OCI-LY7 (cell line): ENCODE data around the gene ATF2. TPM values are rescaled to one million over a fixed set of nuclear protein-coding genes. Genes with fewer than 3 reads are reported as not detected.
"Not testable (repeated sequence)": the region's sequence is repeated elsewhere in the genome, so short reads cannot be mapped to it uniquely, and the experiment has no call there.

Experiments used
- BruUV-seq: library from RNA; stranded (reverse); fragments of 400-500 nt; replicated peaks from 2 replicates; lab custom pipeline; 2021; lab: Mats Ljungman, UMichigan
- CTCF ChIA-PET: fragments of 300-600 bp; sonication (Branson Sonifier 250); formaldehyde crosslinking; loops from one replicate; lab custom pipeline; 2022; ENCODE audit warnings: antibody characterized with exemption; ENCODE audit not compliant: unreplicated experiment; lab: Charles Lee
- POLR2A ChIA-PET: fragments of 300-600 bp; sonication (Branson Sonifier 250); formaldehyde crosslinking; loops from one replicate; lab custom pipeline; 2022; ENCODE audit warnings: antibody characterized with exemption; lab: Charles Lee
- DNase-seq: peaks from one replicate; pipeline ENCODE4 v3.0.0-alpha.2; 2015; ENCODE audit warnings: low spot score
- H2AFZ ChIP-seq: fragments of 200-600 bp; sonication (generic), shearing (Covaris generic); 2 replicates; pipeline ENCODE4 v1.6.1; 2014; ENCODE audit warnings: mild to moderate bottlenecking, antibody characterized with exemption, low read length, moderate library complexity
- H3K27ac ChIP-seq: fragments of 200-600 bp; sonication (generic); 2 replicates; pipeline ENCODE4 v1.5.1; 2014; ENCODE audit warnings: mixed run types, low read depth, mild to moderate bottlenecking, moderate library complexity, low read length, inconsistent platforms; ENCODE audit not compliant: poor library complexity, severe bottlenecking
- H3K36me3 ChIP-seq: fragments of 200-600 bp; sonication (generic); 2 replicates; pipeline ENCODE4 v1.6.1; 2014; ENCODE audit warnings: mild to moderate bottlenecking, antibody characterized with exemption, low read length, moderate library complexity, mixed read lengths; ENCODE audit not compliant: insufficient read depth
- H3K4me1 ChIP-seq: fragments of 200-600 bp; sonication (generic); 2 replicates; pipeline ENCODE4 v1.5.1; 2014; ENCODE audit warnings: mild to moderate bottlenecking, low read length; ENCODE audit not compliant: insufficient read depth, poor library complexity, severe bottlenecking
- H3K4me2 ChIP-seq: fragments of 200-600 bp; sonication (generic); 2 replicates; pipeline ENCODE4 v1.6.1; 2014; ENCODE audit warnings: mild to moderate bottlenecking, low read length
- H3K4me3 ChIP-seq: fragments of 200-600 bp; sonication (generic); 2 replicates; pipeline ENCODE4 v1.5.1; 2014; ENCODE audit warnings: mild to moderate bottlenecking, low read depth, low read length; ENCODE audit not compliant: poor library complexity, severe bottlenecking
- H3K79me2 ChIP-seq: fragments of 200-600 bp; sonication (generic); 2 replicates; pipeline ENCODE4 v1.6.1; 2016; ENCODE audit warnings: low read depth, mild to moderate bottlenecking, low read length, moderate library complexity, mixed read lengths; ENCODE audit not compliant: insufficient read depth
- H3K9me2 ChIP-seq: fragments of 200-600 bp; sonication (generic); 2 replicates; pipeline ENCODE4 v1.6.1; 2016; ENCODE audit warnings: mild to moderate bottlenecking, low read length, mixed read lengths; ENCODE audit not compliant: insufficient read depth
- H3K9me3 ChIP-seq: fragments of 200-600 bp; sonication (generic); 2 replicates; pipeline ENCODE4 v1.6.1; 2014; ENCODE audit warnings: mild to moderate bottlenecking, mixed run types, low read length, mixed read lengths
- H4K20me1 ChIP-seq: fragments of 200-600 bp; sonication (generic); 2 replicates; pipeline ENCODE4 v1.6.1; 2014; ENCODE audit warnings: mild to moderate bottlenecking, antibody characterized with exemption, low read length, moderate library complexity, mixed read lengths; ENCODE audit not compliant: insufficient read depth
- CTCF ChIP-seq: fragments of 200-600 bp; sonication (generic); conservative IDR thresholded peaks from 2 replicates; pipeline ENCODE4 v1.5.1; 2014; ENCODE audit warnings: mild to moderate bottlenecking, antibody characterized with exemption, low read length, moderate library complexity, mixed read lengths
- EZH2phosphoT487 ChIP-seq: fragments of 200-600 bp; sonication (generic); IDR thresholded peaks from 2 replicates; pipeline ENCODE4 v1.6.1; 2018; ENCODE audit warnings: low read depth, borderline replicate concordance, mild to moderate bottlenecking, mixed run types, antibody characterized with exemption, low read length, moderate library complexity, mixed read lengths
- intact Hi-C: fragments of 100-400 bp; cut with micrococcal nuclease; formaldehyde crosslinking; loops from one replicate; pipeline ENCODE4 v1.10.0; 2022; ENCODE audit not compliant: unreplicated experiment
- total RNA-seq, 2 experiments: library from RNA; depleted of rRNA in 1 of 2; stranded (reverse); fragments of >200 nt in 1 of 2; shearing (Covaris generic) in 1 of 2; gene quantifications; 2 replicates each; pipeline ENCODE4 v1.2.3, GENCODE V29; 2014 to 2022

ATF2 gene
- total RNA-seq, 2 experiments from 2014 or later: 22.7 to 43.3 TPM

DNA sequence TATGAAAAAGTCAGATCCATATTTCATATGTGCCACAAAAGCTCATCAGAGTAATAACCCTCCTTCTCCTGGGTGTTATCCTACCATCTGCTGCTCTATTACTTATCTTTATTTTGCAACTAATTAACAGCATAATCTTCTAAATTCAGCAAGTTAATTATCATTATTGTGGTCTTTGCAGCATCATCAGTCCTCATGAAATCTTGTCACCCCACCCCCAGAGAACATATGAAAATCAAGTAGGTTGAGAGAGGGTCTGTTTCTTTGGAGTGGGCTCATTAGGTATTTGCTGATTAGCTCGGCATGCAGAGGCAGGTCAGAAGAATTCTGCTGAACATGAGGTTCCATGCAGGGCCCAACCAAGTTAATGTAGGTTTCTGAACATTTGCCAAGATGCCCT, 64.8 kb downstream of the ATF2 start:
- no peaks in the 10 kb centered on the region for H3K4me1 ChIP-seq
- ChIA-PET POLR2A (interaction anchor here (0.6 to 3.1 kb wide), 3 partner anchors 10 to 33 kb away, joined by 3 to 14 read pairs (median 3); no protein-coding TSS in a partner anchor), CTCF (no interaction called here)
- intact Hi-C loops: no loop called here
- H3K27ac ChIP-seq: no peak overlapping the region
- H3K4me2 ChIP-seq: no peak overlapping the region
- H3K36me3 ChIP-seq: peaks cover 72% of the 10 kb centered on the region
- no peaks in the 10 kb centered on the region for H3K9me3 ChIP-seq
- H3K4me3 ChIP-seq: no peak overlapping the region
- no peaks in the 10 kb centered on the region for H3K79me2 ChIP-seq
- no TSS peak for BruUV-seq
- TF ChIP-seq CTCF (no peak), EZH2phosphoT487 (no peak)
- no peaks in the 10 kb centered on the region for H3K9me2 ChIP-seq
- no peaks in the 10 kb centered on the region for H4K20me1 ChIP-seq
- H2AFZ ChIP-seq: no peak overlapping the region
- DNase-seq: no peak

GRCh38 chr2:175101514-175101913, 66.5 kb downstream of the ATF2 start:
- ChIA-PET POLR2A (interaction anchor here (0.6 to 1.0 kb wide), 3 partner anchors 9 to 84 kb away, joined by 3 read pairs; no protein-coding TSS in a partner anchor), CTCF (no interaction called here)
- H3K4me3 ChIP-seq: no peak overlapping the region
- H4K20me1 ChIP-seq: no peaks in the 10 kb centered on the region
- no peak overlapping the region for H3K27ac ChIP-seq
- BruUV-seq: no TSS peak
- H3K9me2 ChIP-seq: no peaks in the 10 kb centered on the region
- H2AFZ ChIP-seq: no peak overlapping the region
- TF ChIP-seq EZH2phosphoT487 (no peak), CTCF (no peak)
- DNase-seq: no peak
- no peaks in the 10 kb centered on the region for H3K79me2 ChIP-seq
- no peak overlapping the region for H3K4me2 ChIP-seq
- no peaks in the 10 kb centered on the region for H3K4me1 ChIP-seq
- no peaks in the 10 kb centered on the region for H3K9me3 ChIP-seq
- intact Hi-C loops: no loop called here
- H3K36me3 ChIP-seq: peaks cover 79% of the 10 kb centered on the region

DNA sequence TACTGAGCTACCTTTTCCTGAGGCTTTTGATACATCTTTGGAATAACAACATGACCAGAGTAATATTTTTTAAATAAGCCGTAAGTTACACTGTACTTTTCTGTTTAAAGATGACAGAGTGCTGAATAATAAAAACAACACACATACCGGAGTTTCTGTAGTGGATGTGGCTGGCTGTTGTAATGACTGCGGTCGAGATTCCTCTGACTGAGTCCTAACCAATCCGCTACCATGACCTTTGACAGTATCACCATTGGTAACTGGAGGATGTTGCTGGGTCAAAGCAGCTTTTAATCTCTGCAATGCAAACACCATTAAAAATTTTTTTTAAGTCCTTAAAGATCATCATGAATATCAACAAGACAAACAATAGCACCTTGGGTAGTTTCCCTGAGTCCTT, 70.7 kb downstream of the ATF2 start:
- no peaks in the 10 kb centered on the region for H3K9me2 ChIP-seq
- H3K9me3 ChIP-seq: no peaks in the 10 kb centered on the region
- DNase-seq: no peak
- BruUV-seq: no TSS peak
- H4K20me1 ChIP-seq: no peaks in the 10 kb centered on the region
- ChIA-PET POLR2A (no interaction called here), CTCF (no interaction called here)
- intact Hi-C loops: no loop called here
- H2AFZ ChIP-seq: no peak overlapping the region
- TF ChIP-seq CTCF (no peak), EZH2phosphoT487 (no peak)
- no peaks in the 10 kb centered on the region for H3K4me1 ChIP-seq
- no peak overlapping the region for H3K4me3 ChIP-seq
- H3K36me3 ChIP-seq: peaks cover 76% of the 10 kb centered on the region
- H3K27ac ChIP-seq: no peak overlapping the region
- H3K79me2 ChIP-seq: no peaks in the 10 kb centered on the region
- no peak overlapping the region for H3K4me2 ChIP-seq

GRCh38 chr2:175084117-175084516, 83.9 kb downstream of the ATF2 start:
- H3K9me2 ChIP-seq, H4K20me1 ChIP-seq, H3K4me1 ChIP-seq, H3K27ac ChIP-seq, H2AFZ ChIP-seq, H3K4me2 ChIP-seq, H3K9me3 ChIP-seq, DNase-seq, CTCF ChIA-PET, POLR2A ChIA-PET, BruUV-seq, intact Hi-C loops, H3K4me3 ChIP-seq, H3K79me2 ChIP-seq: not testable (repeated sequence)
- peaks cover 67% of the 10 kb centered on the region for H3K36me3 ChIP-seq
